HG03045 (cell line): ENCODE results near the gene HNRNPR.
A peak's percentile ranks its signal among the peaks of the same experiment; 100 is the strongest.

ENCODE experiments used
- ATAC-seq: cut with Tn5 transposase; IDR thresholded peaks from one replicate; pipeline ENCODE4 v1.9.1; 2021; ENCODE audit warnings: mild to moderate bottlenecking, moderate library complexity; ENCODE audit not compliant: unreplicated experiment

HNRNPR gene

DNA sequence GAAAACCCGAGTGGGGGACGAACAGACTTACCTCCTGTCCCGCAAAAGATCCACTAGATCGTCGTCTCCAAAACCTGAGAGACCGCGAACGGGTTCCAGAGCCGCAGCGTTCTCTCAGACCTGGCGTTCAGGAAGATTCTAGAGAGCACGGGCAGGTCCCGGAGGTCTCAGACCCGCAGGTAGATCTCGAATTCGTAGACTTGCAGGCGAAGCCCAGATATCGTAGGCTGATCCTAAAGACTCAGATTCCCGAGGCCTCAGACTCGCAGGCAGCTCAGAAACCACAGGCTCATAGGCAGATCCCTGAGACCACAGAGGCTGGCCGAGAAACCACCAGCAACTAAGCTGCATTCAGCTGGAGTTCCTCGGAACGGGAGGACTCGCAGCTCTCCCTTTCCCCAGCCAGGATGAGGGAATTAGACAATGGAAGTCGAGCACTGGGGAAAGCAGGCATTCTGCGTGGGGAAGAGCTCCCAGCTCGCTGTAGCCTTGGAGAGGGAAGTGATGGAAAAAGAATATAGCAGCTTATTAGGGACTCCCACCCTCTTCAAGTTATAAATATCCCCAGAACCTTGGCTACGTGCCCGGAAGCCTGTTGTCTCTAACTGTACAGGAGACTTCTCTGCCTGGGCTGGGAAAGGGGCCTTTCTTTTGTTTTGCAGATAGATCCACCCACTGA, 25.4 kb upstream of the HNRNPR start, which contains the start of gene ZNF436:
Gene ZNF436 (minus strand): TSS at position 502 of the 679 bp plus-strand sequence. CDS start 1,831 bp downstream, outside the sequence.
- no peak for ATAC-seq

DNA sequence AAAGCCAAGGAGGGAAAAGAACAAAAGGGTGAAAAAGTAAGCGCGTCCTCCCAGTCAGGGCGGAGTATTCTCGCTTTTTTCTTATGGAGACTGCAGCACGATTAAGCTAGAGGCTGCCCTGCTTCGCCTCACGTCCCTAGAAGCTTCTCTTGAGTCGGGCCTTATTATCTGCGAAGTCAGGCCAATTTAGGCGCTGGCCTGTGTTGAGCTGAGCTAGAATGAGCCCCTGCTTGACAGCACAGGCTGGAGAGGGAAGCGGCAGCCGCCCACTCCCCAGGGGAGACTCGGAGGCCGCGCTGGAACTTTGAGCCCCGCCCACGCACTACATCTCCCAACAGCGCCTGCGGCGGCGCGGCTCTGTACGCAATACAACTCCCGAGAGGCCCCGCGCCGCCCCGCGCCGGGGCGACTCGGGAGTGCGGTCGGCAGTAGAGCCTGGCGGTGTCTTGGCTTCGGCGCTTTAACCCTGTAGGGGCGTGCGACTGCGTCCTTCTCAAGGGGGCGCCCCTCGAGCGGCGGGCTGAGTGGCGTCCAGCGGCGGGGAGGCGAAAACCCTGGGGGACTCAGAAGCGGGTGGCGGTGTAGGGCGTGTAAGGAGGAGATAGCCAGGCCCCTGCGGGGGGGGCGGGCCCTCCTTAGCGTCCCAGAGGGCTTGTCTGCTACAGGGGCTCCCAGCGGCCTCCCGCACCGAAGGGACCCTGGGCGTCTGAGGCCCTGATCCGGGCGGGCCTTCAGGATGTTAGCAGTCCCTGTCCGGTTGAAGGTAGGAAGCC, 24.7 kb upstream of the HNRNPR start:
- ATAC-seq: peak; percentile 66

DNA sequence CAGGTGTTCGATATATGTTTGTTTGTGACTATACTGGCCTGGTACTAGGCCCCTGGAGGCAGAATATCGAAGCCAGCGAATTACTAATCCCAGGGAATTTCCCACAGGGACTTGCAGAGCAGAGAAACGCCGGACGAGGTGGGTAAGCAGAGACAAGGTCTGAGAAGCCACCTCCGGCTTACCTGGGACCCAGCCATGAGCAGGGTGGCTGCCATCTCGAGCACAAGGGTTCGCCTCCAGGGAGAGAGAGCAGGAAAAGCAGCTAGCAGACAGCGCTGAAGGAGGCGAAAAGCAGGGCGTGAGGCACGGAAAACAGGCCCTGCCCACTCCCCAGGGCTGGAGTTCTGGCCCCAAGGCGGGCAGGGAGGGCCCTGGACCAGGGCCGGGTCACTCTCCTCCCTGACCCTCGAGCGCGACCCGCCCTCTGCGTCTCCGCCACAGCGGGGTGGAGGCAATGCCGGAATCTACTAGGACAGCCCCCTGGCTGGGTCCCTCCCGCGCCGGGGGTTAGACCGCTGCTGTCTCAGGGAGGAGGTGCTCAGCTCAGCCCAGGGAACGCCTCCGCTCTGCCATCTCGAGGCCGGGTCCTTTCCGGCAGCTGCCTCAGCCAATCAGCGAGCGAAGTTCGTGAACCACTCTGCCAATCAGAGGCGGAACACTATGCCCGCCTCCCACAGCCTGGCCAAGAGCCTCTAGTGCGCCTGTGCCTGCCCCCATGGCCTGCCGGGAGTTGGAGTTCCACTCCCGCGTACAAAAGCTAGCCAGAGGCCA, 23.9 kb upstream of the HNRNPR start:
- peak; percentile 92 for ATAC-seq

DNA sequence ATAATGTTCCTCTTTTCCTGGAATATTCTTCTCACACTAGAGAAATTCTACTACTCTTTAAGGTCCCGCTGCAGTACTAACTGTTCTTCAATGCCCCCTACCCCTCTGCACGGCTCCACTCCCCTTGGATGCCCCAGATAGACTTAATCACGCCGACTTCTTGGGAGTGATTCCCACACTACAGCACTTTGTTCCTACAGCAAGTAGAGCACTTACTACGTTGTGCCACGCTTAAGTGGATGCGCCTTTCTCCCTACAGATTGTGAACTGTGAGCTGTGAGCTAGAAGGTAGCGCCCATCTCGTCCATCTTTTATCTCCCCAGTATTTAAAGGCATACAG, 23.3 kb upstream of the HNRNPR start:
- no peak for ATAC-seq

DNA sequence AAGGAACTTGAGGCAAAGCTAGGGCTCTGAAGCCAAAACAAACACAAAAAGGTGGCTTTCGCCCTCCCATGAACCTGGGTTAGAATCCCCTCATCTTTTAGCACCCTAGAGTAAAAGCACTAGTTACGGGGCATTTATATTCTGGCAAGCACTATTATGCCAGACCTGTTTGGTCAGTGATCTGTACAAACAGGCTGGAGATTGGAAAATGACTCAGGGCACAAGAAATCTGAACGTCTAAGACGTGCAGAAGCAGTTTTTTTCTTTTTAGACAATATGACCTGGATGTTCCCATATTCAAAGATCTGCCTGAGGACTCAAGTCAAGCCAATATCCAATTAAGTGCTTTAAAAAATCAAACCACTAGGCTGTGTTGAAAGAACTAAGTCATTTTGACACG, 22.5 kb upstream of the HNRNPR start:
- ATAC-seq: no peak

DNA sequence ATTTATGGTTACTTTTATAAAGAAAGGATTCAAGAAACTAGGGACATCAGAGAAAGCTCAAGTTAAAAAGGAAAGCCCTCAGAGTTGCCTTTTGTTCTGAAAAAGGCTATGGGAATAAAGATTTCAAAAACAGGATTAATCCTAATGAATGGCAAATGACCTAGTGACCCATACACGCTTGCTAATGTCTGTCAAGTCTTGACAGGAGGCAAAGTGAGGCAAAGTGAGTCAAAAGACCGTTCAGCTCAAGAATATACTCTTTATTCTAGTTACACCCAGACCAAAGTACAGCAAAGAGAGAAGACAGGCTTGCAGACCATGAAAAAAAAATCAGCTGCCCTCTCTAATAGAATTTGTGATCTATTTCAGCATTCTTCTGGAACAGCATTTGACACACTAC, 22.1 kb upstream of the HNRNPR start:
- no peak for ATAC-seq

DNA sequence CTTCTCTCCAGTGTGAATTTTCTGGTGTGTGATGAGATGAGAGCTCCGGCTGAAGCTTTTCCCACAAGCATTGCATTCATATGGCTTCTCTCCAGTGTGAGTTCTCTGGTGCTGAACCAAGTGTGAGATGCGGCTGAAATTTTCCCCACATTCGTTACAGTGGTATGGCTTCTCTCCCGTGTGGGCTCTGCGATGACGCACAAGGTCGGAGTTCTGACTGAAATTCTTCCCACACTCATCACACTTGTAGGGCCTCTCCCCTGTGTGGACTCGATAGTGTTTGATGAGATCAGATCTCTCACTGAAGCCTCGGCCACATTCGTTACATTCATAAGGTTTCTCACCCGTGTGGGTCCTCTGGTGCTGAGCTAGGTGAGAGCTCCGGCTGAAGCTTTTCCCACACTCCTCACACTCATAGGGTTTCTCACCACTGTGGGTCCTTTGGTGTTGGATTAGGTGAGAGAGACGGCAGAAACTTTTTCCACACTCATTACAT, 18.2 kb upstream of the HNRNPR start:
- ATAC-seq: no peak

DNA sequence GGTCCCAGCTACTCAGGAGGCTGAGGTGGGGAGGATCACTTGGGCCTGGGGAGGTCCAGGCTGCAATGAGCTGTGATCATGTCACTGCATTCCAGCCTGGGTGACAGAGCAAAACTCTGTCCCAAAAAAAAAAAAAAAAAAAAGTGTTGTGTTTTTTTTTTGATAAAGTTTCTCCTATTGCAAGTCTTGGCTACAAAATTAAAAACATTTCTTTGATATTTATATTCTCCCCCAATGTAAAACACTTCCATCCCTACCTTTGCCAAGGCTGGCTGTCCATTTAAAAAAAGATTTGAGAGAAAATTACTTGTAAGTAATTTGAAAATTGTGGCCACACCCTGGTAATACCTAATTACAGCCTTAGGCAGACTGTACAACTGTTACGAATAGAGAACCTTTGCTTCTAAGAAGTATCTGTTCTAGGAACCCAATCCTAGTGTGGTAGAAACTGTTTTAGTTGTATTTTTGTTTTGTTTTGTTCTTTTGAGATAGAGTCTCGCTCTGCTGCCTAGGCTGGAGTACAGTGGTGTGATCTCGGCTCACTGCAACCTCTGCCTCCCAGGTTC, 14.3 kb upstream of the HNRNPR start:
- no peak for ATAC-seq

DNA sequence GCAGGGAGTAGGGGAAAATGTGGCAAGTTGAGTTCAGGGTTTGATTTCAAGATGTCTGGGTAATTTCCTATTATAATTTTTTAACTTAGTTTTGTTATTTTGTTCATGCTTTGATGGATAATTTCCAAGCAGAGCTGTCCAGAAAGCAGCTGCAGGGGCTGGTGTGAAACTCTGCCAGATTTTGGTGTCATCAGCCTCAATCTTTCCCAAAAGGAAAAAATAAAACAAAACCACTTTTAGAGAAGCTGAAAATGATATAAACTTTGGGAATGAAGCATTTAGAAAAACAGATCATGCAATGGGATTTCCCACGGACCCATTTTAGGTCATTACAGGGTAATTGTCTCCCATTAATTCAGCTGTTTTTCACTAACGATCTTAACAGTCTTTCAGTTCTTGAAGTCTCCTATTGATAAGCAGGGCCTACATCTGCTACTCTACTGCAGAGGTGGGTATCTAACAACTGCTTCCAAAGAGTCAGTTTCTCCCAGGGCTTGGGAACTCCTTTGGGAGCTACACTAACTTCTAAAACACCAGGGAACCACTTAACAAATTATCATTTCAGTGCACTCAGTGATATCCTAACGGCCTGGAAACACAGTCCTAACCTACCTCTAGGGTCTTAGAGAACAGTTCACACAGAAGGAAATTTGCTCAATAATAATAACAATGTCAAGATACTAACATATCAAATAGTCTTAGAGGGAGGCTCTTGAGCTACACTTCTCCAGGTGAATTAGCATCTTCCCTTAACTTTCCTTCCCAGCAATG, 13.2 kb upstream of the HNRNPR start:
- ATAC-seq: no peak

DNA sequence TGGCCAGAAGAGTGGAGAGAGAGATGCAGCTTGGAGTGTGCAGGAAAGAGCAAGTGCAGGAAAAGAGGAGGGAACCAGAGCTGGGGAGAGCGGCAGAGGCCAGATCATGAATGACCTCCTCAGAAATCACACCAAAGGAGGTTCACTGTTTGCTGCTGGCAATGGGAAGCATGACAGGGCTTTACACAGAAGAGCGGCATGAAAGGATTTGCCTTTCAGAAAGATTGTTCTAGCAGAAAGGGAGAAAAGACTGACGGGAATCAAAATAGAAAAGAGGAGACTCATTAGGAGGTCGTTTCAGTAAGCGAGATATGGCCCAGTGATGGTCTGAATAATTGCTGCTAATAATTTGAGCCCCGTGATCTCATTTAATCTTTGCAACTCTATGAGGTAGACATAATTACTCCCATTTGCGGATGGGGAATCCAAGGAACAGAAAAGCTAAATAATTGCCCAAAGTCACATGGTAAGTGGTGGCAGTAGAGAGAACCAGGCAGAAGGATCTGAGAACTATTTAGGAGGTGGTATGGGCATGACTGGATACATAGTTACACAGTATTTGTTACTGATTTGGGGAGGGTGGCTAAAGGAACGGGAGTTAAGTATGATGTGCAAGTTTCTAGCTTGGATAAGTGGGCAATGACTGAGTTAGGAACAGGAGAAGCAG, 12.5 kb upstream of the HNRNPR start:
- no peak for ATAC-seq

DNA sequence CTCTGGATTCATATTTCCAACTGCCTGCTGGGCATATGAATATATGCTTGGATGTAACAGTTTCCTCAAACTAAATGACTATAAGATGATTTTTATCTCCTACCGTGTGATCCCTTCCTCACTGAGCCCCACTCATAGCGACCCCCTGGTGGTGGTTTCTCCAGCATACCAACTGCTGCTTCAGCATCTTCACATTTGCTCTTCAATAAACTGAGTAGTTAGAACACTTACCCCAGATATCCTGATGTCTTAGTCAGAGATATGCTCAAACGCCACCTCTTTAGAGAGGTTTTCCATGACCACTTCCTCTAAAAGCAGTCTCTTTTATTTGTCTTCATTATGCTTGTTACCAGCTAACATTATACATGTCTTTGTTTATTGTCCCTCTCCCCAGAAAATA, 10.2 kb upstream of the HNRNPR start:
- no peak for ATAC-seq

DNA sequence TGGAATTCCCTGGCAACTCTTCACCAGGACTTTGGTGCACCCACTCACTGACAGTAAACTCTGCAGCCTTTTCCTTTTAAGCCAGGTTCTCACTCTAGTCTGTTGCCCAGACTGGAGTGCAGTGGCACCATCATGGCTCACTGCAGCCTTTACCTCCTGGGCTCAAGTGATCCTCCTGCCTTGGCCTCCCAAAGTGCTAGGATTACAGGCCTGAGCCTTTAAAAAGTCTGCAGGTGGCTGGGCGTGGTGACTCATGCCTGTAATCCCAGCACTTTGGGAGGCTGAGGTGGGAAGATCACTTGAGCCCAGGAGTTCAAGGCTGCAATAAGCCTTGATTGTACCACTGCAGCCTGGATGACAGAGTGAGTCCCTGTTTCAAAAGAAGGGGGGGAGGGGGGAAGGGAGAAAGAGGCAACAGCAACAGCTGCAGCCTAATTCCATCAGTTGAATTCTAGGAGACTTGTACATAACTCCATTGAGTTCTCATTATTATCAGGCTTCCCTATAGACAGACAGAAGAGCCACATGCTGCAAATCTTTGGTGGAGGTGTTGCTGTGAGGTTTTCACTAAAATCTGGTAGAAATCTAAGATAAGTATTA, 8.1 kb upstream of the HNRNPR start:
- no peak for ATAC-seq

DNA sequence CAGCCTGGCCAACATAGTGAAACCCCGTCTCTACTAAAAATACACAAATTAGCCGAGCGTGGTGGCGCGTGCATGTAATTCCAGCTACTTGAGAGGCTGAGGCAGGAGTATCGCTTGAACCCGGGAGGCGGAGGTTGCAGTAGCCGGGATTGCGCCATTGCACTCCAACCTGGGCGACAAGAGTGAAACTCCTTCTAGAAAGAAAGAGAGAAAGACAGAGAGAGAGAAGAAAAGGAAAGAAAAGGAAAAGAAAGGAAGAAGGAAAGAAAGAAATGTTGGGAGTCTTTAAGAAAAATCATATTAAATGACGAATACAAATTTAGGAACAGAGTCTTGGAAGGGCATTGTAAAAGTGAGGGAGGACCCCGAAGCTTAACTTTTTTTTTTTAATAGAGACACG, 1.8 kb upstream of the HNRNPR start:
- ATAC-seq: no peak

DNA sequence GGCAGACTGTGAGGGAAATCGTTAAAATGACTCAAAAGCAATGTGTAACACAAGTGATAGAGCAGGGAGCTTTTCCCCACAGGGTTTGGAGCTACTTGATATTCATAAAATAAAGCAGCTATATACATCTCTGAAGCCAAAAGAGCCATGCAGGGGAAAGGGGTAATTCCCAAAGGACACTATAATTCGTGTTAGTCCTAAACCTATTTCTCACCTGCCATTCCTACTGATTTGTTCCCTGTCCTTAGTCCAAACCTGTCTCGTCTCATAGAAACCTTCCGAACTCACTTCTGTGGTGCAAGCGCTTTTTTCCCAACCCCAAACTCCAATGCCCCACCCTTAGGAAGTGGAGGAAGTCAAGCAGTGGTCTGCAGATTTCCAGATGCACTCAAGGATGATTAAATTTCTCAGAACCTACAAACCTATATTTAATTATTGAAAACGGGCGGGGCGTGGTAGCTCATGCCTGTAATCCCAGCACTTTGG, 946 bp upstream of the HNRNPR start:
- no peak for ATAC-seq

DNA sequence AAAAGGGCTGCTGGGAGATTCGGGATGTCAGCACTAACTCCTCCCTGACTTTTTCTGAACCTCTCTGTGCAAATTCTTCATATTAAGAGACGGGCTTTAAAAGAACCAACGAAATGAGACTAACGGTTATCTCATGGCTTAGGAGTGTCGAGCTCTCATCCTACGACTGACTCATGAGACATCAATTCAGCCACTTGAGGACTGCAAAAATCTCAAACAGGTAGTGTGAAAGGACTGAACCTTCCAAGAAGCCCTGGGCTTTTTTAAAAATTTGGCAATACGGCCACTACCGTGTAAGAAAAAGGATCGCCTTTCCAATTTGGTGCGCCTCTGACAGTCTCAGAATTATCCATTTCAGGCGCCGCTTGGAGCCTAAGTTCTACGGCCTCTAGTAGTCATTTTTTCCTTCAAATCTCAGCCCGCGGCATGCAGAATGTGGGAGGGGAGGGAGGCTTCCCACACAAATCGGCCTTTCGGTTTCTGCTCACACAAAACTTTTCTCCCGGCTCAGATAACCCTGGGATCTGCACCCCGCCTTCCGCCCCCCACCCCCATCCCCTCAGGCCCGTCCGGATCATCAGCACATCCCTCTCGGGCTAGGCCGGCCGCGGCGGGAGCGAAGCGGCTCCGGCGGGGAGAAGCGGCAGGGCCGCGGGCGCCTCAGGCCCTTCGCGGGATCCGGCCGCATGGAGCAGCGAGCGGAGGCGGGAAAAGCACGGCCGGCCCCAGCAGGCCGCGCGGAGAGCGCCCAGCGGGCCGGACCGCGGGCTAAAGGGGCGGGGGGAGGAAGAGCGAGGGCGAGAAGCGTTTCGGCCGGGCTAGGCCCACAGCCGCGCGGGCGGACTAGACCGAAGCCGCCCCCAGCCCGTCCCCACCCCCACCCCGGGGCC, 618 bp downstream of the HNRNPR start:
- peak; percentile 17 for ATAC-seq

DNA sequence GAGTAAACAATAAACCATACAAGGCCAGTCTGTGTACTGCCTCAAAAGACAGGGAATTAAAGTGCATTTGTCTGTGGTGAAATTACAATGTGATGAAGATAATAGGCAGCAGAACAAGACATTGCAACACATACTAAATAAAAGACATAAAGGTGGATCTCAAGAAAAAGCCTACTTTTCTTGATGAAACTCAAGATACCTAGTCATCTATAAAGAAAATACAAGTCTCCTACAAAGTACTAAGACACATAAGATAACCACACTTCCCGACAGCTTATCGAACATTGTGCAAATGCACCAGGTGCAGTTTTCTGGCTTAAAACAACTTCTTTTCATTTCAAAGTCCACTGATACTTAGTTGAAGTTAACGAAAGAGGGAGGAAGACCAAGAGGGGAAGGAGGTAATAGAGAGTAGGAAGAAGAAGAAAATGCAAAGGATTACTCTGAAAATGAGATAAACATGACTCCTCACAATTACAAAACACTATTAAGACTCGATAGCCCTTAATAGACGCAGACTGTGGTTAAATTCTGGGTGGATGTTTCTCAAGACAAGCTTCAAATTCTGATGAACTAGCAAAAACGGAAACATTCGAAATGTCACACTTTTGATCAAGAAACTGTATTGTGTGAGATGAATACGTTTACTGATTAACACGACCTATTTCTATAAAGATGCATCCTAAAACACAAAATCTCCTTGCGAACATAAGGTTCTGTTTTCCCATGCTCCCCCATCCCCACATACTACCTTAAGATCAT, 2.0 kb downstream of the HNRNPR start:
- ATAC-seq: no peak

DNA sequence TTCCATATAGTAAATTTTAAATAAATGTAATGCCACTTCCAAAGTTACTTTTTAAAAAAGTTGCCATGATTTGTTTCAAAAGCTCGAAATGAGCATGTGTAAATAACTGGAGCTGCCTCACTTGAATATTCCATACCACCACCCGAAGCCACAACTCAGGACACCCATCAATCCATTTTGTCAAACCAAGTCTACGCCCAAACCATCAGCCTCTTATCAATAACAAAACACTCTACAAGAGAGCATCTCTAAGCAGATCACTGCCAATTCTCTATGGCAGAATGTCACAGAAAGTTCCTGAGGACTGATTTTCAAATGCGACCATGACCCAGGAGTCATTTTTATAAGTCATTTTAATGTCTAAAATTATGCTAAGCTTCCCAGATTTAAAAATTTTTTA, 4.5 kb downstream of the HNRNPR start:
- no peak for ATAC-seq

DNA sequence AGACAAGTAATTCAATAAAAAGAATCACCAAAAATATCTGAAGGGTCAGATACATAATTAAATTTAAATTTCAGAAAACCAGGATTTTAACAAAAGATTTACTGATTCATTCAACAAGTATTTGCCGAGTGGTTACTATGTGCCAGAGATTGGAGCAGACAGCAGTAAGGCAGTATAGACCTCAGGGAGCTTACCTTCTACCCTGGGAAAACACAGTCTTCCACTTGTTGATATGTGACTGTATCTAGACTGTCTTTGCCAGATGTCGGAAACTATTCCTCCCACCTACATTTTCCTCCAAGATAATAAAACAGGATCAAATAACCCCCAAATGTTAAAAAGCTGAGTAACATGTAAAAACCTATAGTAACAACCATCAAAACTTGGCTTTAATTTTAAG, 6.2 kb downstream of the HNRNPR start:
- ATAC-seq: no peak
